ENCODE data around the gene SLC4A9.

The SLC4A9 gene

GRCh38 chr5:140362875-140363630 lies 3.1 kb downstream of the SLC4A9 start:
- peak; percentile 83 for DNase-seq

- no peak for DNase-seq
Measured at GRCh38 chr5:140363631-140364471, 3.9 kb downstream of the SLC4A9 start.

DNA sequence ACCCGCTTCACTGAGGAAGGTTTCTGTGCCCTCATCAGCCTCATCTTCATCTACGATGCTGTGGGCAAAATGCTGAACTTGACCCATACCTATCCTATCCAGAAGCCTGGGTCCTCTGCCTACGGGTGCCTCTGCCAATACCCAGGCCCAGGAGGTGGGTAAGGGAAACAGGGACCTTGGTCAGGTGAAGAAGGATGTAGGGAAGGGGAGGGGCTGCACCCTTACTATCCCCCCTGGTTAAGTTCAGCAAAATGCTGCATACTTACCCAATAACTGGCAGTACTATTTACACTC lies 4.4 kb downstream of the SLC4A9 start:
- DNase-seq: no peak

DNA sequence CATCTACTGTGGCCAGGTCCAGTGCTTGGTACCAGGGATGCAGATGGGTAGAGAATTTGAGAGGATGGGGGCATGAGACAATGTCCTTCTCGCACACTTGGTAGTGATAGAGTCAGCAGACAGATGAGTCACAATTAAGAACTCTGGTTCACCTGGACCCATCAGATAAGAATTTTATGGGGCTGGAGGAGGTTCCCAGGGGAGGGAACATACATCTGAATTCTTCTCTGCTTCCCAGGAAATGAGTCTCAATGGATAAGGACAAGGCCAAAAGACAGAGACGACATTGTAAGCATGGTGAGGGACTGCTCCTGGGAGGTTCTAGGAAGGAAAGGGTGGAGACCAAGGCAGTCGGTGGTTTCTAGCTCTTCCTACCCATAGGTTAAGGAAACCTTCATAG lies 5.3 kb downstream of the SLC4A9 start:
- DNase-seq: no peak

GRCh38 chr5:140365941-140366340 lies 5.9 kb downstream of the SLC4A9 start:
- no peak for DNase-seq

DNA sequence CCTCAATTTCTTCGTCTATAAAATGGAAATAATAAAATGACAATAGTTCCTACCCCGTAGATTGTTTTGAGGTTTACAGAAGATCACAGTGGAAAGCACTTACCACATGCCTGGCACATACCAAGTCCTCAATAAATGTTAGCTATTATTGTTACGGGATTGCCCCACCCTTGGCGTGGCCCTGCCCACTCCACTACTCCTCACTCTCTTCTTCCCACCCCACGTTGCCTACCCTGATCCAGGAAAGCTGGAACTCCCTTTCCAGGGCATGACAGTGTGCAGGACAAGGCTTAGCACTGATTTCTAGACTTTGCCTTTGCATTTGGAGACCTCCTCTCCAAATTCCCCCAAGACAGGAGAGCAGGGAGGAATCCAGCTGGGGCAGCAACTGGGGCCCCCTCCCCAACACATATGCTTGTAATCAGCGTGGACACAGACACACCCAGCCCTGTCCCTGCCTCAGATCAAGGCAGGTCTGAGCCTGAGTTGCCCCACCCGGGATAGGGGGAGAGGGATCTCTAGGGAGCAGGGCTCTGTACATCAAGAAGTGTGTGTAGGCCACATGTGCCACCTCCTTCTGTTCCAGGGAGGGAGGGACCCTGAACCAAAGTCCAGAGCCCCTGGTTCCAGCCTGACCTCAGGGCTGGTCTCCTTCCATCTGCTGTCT lies 6.7 kb downstream of the SLC4A9 start:
- no peak for DNase-seq

DNA sequence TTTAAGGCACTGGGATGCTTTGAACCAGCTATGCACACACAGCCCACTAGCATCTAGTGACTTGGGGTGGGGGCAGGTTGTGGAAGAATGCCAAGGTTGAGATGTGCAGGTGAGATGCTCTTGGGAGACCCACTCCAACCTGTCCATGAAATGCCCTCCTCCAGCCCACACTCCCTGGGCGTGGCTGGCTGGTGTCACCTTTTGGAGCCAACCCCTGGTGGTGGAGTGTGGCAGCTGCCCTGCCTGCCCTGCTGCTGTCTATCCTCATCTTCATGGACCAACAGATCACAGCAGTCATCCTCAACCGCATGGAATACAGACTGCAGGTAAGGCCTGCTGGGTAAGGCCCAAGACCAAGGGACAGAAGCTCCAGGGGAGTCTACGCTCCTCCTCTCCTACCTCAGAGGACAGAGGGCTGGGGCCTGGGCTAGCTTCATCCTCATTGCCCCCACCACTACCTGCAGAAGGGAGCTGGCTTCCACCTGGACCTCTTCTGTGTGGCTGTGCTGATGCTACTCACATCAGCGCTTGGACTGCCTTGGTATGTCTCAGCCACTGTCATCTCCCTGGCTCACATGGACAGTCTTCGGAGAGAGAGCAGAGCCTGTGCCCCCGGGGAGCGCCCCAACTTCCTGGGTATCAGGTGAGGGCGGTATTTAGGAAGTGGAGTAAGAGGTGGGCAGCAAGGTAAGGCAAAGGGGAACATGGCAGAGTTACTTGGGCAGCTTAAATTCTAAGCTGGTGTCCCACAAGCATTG lies 7.4 kb downstream of the SLC4A9 start:
- DNase-seq: no peak

- DNase-seq: no peak
Measured at GRCh38 chr5:140371356-140372151, 11.6 kb downstream of the SLC4A9 start.

- DNase-seq: peak; percentile 34
Measured at GRCh38 chr5:140372971-140373487, 13.0 kb downstream of the SLC4A9 start.

- DNase-seq: no peak
Measured at GRCh38 chr5:140381351-140381750, 21.4 kb downstream of the SLC4A9 start.

GRCh38 chr5:140381972-140382371 lies 22.0 kb downstream of the SLC4A9 start:
- no peak for DNase-seq

- DNase-seq: no peak
Measured at GRCh38 chr5:140382866-140383265, 22.9 kb downstream of the SLC4A9 start.

GRCh38 chr5:140383300-140383699 lies 23.3 kb downstream of the SLC4A9 start:
- no peak for DNase-seq

DNA sequence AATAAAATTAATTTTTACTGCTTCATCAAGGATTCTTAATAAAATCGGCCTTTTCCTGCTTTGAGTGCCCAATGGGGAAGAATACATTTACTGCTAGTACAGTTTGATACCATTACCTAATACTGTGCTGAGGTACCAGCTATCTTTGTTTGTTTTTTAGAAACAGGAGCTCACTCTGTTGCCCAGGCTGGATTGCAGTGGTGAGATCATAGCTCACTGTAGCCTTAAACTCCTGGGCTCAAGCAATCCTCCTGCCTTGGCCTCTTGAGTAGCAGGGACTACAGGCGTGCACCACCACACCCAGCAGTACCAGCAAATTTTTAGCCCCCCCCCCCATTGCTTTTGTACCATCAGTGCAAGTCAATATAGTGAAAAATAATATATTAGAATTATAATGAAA lies 28.1 kb downstream of the SLC4A9 start:
- DNase-seq: no peak

DNA sequence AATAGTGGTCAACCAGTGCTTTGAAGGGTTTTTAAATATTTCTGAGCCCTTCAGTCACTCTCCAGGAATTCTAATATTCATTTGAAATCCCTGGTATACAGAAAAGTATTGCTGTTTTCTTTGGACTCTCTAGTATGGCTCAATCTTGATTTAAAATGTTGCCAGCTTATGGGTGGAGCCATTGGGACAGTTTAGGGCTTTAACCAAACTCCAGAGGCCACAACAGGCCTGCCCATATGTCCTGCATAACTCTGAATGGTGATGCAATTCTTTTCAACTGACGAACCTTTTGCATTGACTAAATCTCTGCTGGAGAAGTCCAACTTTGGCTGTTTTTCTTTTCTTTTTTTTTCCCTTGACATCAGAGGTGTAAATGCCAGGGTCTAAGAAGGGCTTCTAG lies 31.3 kb downstream of the SLC4A9 start:
- no peak for DNase-seq

GRCh38 chr5:140391732-140392131 lies 31.7 kb downstream of the SLC4A9 start:
- no peak for DNase-seq

- no peak for DNase-seq
Measured at GRCh38 chr5:140393738-140394137, 33.7 kb downstream of the SLC4A9 start.

- no peak for DNase-seq
Measured at GRCh38 chr5:140398379-140398811, 38.4 kb downstream of the SLC4A9 start.

DNA sequence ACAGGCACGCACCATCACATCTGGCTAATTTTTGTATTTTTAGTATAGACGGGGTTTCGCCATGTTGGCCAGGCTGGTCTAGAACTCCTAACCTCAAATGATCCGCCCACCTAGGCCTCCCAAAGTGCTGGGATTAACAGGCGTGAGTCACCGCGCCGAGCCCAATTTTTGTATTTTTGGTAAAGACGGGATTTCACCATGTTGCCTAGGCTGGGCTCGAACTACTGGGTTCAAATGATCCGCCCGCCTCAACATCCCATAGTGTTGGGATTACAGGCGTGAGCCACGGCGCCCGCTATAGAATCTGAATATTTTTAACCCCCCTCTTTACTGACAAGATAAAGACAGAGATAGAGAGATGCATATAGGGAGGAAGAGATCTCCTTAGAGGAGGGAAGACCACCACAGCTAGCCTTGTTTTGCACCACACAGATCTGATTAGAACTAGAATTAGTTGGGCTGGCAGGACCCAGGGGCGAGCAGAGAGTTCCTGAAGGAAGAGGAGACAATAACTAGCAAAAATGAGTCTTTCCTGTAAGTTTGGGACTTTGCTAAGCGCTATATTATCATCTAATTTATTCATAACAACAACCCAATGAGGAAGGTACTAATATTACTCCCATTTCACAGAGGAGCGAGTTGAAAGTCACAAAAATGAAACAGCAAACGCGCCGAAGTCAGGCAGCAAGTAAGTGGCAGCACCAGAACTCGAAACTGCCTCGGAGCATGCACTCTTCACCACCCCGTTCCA lies 40.2 kb downstream of the SLC4A9 start:
- no peak for DNase-seq

DNA sequence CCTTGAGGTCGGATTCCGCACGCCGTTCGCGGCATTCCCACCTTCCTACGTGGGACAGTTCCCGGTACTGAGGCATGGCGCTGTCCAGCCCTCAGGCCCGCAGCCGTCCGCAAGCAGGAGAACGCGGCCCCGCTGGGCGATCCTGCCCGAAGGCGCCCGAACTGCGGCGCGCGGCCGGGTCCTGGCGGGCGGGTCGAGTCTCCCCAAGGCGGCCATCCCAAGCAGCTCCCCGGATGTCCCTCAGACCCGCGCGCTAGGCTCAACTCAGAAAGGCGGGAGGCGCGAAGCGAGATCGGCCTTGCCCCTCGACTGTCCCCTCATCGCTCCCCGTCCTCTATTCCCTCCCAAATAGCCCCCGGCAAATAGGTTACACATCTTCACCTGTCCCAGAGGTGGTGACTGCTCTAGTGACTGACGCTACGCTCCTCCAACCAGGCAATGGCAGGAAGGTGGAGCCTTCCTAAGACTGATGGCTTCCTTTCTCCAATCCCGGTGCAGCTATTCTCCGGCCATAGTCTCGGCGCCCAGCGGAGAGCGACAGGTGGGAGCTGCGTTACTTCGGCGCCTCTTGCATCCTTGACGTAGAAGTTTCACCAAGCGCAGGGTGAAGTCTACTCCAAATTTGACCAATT lies 40.9 kb downstream of the SLC4A9 start:
- peak; percentile 79 for DNase-seq
